Peyer's patch (tissue), 4 donors: ENCODE data around the gene SEMA3F. TPM values are rescaled to one million over a fixed set of nuclear protein-coding genes. Genes with fewer than 3 reads are reported as not detected.

Source experiments
- DNase-seq, 3 donors: peaks; one replicate each; pipeline ENCODE4 v3.0.0-alpha.2; 2017 to 2019
- H3K27ac ChIP-seq, 4 donors: fragments of 200-600 bp; sonication (generic); one replicate each; pipeline ENCODE4 v1.5.1; 2016 to 2019
- H3K27me3 ChIP-seq, 2 donors: fragments of 200-600 bp; sonication (generic); one replicate each; pipeline ENCODE4 v1.5.1; 2019
- H3K36me3 ChIP-seq, 3 donors: fragments of 200-600 bp; sonication (generic); one replicate each; pipeline ENCODE4 v1.5.1; 2016 to 2019
- H3K4me1 ChIP-seq, 4 donors: fragments of 200-600 bp; sonication (generic); one replicate each; pipeline ENCODE4 v1.5.1; 2016 to 2019
- H3K4me3 ChIP-seq, 4 donors: fragments of 200-600 bp; sonication (generic); 1 replicate in 3 of 4; 2 replicates in 1 of 4; pipeline ENCODE4 v1.5.1; 2016 to 2019; ENCODE audit warnings: mild to moderate bottlenecking in 1 of 4
- H3K9me3 ChIP-seq, 4 donors: fragments of 200-600 bp; sonication (generic); one replicate each; pipeline ENCODE4 v1.5.1; 2016 to 2019; ENCODE audit warnings: mild to moderate bottlenecking in 1 of 4
- POLR2A ChIP-seq, 2 donors: fragments of 450-650 bp; IDR thresholded peaks; one replicate each; pipeline ENCODE4 v1.5.1; 2017; ENCODE audit warnings: antibody characterized with exemption in 2 of 2, mild to moderate bottlenecking in 2 of 2, moderate library complexity in 2 of 2
- total RNA-seq, 4 donors: library from RNA; depleted of rRNA; stranded (reverse); fragments of >200 nt; gene quantifications; one replicate each; pipeline ENCODE4 v1.1.0, GENCODE V29; 2016
- TF ChIP-seq, protein P1 (sequence below), 6 experiments: fragments of 450-650 bp in 4 of 6; fragments of 200-600 bp in 2 of 6; sonication (generic) in 1 of 6; IDR thresholded peaks; one replicate each; pipeline ENCODE4 v1.5.1; 2017 to 2019; ENCODE audit warnings: antibody characterized with exemption in 6 of 6, mild to moderate bottlenecking in 3 of 6, moderate library complexity in 1 of 6

SEMA3F gene
- total RNA-seq, 4 donors from 2014 or later = 21.2 to 41.0 (median 23.2) TPM

DNA sequence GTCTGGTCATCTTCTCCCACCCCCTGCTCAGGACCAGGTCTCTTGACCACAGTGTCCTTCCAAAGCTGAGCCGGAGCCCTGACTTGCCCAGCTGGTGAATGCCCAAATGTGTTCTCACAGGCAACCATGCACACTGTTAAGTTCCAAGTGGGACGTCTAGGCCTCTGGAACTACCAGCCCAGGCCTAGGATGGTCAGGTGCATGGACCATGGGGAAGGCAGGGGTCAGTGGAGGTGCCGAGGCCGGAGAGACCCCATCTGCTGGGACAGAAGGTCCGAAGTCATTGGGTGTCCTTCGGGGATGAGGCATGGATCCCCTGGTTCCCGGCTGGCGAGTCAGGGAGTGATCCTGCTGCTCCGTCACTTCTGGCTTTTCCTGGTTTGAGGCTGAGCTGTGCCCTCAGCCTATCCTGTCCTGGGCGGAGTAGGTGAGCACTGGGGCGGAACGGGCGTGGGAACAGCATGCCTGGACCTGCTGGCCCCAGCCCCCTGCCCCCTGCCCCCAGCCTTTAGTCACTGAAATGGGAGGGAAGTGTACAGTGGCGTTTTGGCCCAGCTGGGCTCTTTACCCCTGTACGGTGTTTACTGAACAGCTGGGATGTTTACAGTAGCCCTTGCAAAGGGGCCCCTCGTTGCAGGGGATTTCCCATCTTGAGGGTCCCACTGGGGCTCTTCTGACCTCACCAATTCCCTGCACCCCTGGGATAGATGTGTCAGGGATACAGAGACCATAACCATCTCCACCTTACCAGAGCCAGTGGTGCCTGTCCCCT is 12.1 kb downstream of the SEMA3F start:
- TF ChIP-seq, protein P1, sequence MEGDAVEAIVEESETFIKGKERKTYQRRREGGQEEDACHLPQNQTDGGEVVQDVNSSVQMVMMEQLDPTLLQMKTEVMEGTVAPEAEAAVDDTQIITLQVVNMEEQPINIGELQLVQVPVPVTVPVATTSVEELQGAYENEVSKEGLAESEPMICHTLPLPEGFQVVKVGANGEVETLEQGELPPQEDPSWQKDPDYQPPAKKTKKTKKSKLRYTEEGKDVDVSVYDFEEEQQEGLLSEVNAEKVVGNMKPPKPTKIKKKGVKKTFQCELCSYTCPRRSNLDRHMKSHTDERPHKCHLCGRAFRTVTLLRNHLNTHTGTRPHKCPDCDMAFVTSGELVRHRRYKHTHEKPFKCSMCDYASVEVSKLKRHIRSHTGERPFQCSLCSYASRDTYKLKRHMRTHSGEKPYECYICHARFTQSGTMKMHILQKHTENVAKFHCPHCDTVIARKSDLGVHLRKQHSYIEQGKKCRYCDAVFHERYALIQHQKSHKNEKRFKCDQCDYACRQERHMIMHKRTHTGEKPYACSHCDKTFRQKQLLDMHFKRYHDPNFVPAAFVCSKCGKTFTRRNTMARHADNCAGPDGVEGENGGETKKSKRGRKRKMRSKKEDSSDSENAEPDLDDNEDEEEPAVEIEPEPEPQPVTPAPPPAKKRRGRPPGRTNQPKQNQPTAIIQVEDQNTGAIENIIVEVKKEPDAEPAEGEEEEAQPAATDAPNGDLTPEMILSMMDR (IDR thresholded peaks at IDR 0.05) = no peak
- no peak for TF ChIP-seq POLR2A (IDR thresholded peaks at IDR 0.05)
- Histone ChIP-seq H3K4me3 (no peak overlapping the region), H3K27ac (peak overlapping the region in 2 of 4 donors; percentile 49 to 72), H3K27me3 (no peaks in the 10 kb centered on the region), H3K4me1 (peaks cover 0 to 86% (median 10%) of the 10 kb centered on the region in 4 donors), H3K9me3 (no peaks in the 10 kb centered on the region), H3K36me3 (no peaks in the 10 kb centered on the region)
- peak in 2 of 3 donors; percentile 74 to 75 for DNase-seq

- Histone ChIP-seq H3K27me3 (no peaks in the 10 kb centered on the region), H3K4me3 (no peak overlapping the region), H3K4me1 (peaks cover 0 to 91% (median 11%) of the 10 kb centered on the region in 4 donors), H3K9me3 (no peaks in the 10 kb centered on the region), H3K27ac (peak overlapping the region in 2 of 4 donors; percentile 49 to 72), H3K36me3 (no peaks in the 10 kb centered on the region)
- no peak for DNase-seq
- TF ChIP-seq, protein P1 (IDR thresholded peaks at IDR 0.05) = no peak
These were observed 12.7 kb downstream of the SEMA3F start for GRCh38 chr3:50167841-50168209.

GRCh38 chr3:50168388-50168787 is 13.3 kb downstream of the SEMA3F start:
- Histone ChIP-seq H3K36me3 (no peaks in the 10 kb centered on the region), H3K9me3 (no peaks in the 10 kb centered on the region), H3K4me3 (no peak overlapping the region), H3K27ac (peak overlapping the region in 2 of 4 donors; percentile 49 to 72), H3K27me3 (no peaks in the 10 kb centered on the region), H3K4me1 (peaks cover 0 to 88% (median 11%) of the 10 kb centered on the region in 4 donors)
- no peak for TF ChIP-seq POLR2A (IDR thresholded peaks at IDR 0.05)
- TF ChIP-seq, protein P1 (IDR thresholded peaks at IDR 0.05) = no peak
- DNase-seq = no peak

DNA sequence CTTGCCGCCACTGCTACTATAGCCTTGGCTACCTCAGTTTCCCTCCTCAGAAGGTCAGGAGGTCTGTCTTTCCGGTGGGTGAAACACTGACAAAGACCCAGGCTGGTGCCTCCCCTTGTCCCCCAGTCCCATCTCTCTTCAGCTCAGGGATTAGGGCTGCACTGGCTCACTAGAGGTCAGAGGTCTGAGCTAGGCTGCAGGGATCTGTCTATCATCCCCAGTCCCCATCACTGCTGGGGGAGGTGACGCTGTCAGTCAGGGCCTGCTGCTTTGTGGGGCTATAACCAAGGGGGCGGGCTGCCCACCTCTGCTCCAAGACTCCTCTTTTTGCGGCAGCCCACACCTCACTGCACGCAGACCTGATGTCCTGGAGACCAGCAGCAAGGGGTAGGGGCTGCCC is 13.7 kb downstream of the SEMA3F start:
- Histone ChIP-seq H3K9me3 (no peaks in the 10 kb centered on the region), H3K4me3 (no peak overlapping the region), H3K27ac (peak overlapping the region in 2 of 4 donors; percentile 25 to 72), H3K36me3 (no peaks in the 10 kb centered on the region), H3K27me3 (no peaks in the 10 kb centered on the region), H3K4me1 (peaks cover 0 to 84% (median 11%) of the 10 kb centered on the region in 4 donors)
- TF ChIP-seq, protein P1 (IDR thresholded peaks at IDR 0.05) = no peak
- TF ChIP-seq POLR2A (IDR thresholded peaks at IDR 0.05) = no peak
- no peak for DNase-seq

- TF ChIP-seq, protein P1 (IDR thresholded peaks at IDR 0.05) = no peak
- TF ChIP-seq POLR2A (IDR thresholded peaks at IDR 0.05) = no peak
- Histone ChIP-seq H3K9me3 (no peaks in the 10 kb centered on the region), H3K27ac (peak overlapping the region in 2 of 4 donors; percentile 25 to 72), H3K36me3 (no peaks in the 10 kb centered on the region), H3K4me3 (no peak overlapping the region), H3K4me1 (peaks cover 0 to 80% (median 11%) of the 10 kb centered on the region in 4 donors), H3K27me3 (no peaks in the 10 kb centered on the region)
- DNase-seq = no peak
These were observed 14.2 kb downstream of the SEMA3F start for GRCh38 chr3:50169232-50169832.
